Measurements from ENCODE around the gene CLEC16A.

CLEC16A gene

GRCh38 chr16:11020792-11021551, 76.6 kb downstream of the CLEC16A start:
- DNase-seq = no peak

DNA sequence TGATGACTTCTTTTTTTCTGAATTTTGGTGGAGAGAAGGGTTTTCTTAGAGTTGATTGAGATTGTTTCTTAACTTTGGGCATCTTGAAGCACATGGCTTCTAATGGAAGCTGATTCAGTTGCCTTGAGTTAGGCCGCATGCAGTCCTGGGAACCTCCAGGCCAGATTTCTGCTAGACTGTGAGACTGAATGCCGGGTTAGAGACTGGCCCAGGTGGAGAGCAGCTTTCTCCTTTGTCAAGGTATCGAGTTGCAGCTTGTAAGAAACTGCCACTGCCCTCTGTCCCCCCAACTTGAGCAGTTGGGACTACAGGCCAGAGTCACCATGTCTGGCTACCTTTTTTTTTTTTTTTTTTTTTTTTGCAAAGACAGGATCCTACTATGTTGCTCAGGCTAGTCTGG, 77.6 kb downstream of the CLEC16A start:
- DNase-seq = no peak

DNA sequence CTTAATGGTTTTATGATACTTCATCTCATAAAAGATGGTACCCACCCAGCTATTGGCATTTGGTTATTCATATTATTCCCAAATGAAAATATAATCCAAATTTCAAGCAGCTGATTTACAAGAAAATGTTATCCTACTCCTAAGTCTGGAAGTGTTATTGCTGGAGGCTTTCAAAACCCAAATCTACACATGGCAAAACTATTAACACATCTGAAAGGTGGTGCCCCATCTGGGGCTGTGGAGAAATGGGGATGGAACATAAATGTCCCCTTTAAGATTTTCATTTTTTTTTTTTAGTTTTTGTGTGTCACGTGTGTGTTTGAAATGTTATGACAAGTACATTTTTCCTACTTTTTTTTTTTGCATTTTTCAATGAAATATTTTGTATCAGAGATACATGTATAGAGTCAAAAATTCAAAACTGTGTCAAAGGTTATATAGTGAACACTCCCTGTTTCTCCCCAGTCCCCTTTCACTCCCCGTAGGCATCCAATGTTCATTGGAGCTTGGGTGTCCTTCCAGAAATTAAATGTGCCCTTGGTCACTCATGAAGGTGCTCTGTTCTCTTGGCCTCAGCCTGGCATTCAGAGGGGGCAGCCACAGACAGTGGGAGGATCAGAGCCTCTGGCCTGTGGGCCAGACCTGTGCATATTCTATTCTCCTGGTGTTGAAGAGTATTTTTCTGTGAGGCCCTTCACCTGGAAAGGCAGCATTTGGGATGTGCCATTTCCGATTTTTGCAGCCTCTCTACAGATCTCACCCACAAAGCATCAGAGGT, 79.1 kb downstream of the CLEC16A start:
- DNase-seq = no peak

DNA sequence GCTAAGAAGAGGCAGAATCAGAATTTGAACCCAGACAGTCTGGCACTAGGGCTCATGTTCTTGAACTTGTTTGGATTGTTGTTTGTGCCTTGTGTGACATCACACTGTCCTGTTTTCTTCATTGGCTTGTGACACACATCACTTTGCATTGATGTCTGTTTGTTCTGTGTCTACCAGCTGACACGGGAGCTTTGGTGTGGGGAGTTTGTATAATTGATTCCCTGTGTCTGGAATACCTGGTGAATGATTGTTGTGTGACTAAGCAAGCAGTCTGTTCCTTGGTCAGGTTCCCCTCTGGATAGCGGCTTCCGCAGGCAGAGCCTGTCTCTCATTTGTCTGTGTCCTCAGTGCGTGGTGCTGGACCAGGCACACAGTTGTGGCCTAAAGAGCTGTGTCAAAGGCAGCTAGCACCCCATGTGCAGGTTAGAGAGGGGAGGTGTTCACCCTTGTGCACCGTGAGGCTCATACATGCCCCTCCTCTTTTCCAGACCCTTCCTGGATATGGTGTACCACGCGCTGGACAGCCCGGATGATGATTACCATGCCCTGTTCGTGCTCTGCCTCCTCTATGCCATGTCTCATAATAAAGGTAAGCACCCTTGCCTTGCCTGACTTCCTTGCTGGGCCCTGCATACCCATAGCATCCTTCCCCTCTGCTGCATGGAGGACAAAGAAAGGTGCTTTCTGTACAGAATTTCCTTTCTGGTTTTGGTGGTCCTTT, 80.1 kb downstream of the CLEC16A start:
- DNase-seq = no peak

DNA sequence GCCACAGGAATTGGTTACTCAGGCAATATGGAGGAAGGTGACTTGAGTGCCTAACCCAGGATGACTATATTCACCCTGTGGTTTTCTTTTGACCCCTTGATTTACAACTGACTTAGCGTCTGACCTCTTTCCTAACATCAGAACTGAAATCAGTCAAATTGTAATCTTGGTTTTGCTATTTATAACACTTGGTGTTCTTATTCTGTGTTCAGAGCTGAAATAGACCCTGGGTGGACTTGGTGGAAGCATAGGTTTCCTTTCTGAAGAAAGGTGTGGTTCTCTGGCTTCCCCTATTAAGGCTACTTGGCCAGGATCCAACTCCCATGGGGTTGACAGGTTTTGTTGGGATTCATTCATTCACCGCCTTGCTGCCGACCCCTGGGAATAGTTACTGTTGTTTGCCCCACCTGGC, 80.8 kb downstream of the CLEC16A start:
- peak; percentile 59 for DNase-seq

DNA sequence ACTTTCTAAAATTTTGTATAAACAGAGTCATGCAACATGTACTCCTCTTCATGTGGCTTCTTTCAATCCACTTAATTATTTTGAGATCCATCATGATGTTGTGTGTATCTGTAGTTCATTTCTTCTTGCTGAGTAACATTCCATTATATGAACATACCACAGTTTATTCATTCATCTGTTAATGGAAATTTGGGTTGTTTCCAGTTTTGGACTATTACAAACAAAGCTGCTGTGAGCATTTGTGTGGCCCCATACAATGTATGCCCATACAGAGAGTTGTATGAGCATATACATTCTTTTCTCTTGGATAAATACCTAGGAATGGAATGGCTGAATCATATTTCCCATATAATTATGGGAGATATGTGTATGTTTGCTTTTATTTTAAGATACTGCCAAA, 85.6 kb downstream of the CLEC16A start:
- peak; percentile 71 for DNase-seq

- DNase-seq = no peak
Observed at GRCh38 chr16:11030990-11031510, 86.7 kb downstream of the CLEC16A start.

- DNase-seq = no peak
Observed at GRCh38 chr16:11032000-11032921, 87.9 kb downstream of the CLEC16A start.

DNA sequence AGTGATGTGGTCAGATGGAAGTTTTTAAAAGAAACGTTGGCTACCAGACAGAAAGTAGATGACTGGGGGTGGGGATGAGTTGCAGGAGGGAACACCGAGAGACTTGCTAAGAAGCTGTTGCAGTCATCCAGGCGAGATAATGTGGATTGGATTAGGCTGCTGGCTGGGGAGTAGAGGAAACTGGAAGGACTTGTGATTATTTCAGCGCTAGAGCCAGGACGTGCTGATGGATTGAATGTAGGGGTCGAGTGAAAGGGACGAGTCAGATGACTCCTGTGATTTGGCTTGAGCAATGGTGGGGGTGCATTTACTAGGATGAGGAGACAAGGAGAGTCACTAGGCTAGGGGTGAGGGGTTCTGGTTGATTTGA, 88.5 kb downstream of the CLEC16A start:
- DNase-seq = peak; percentile 33

- DNase-seq = peak; percentile 96
Observed at GRCh38 chr16:11033629-11034420, 89.5 kb downstream of the CLEC16A start.

DNA sequence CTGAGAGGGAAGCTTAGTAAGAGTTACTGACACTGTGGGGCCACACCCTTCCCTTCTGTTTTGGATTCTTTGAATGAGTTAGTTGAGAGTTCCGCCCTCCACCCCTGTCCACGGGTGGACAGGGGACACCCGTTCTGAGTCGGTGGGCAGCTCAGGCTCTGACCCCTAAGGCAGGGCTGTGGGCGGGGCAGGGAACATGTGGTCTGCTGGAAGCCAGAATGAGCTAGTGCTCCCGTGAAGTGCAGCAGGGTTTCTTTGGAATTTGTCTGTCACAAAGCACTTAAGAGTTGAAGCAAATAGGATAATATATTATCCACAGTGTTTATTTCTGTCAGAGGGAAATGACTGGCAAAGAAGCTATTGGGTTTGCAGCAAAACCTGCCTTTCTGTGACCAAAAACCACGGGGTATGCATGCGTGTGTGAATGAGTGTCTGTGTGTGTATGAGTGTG, 90.1 kb downstream of the CLEC16A start:
- DNase-seq = peak; percentile 24

- DNase-seq = no peak
Observed at GRCh38 chr16:11035096-11035495, 90.7 kb downstream of the CLEC16A start.

DNA sequence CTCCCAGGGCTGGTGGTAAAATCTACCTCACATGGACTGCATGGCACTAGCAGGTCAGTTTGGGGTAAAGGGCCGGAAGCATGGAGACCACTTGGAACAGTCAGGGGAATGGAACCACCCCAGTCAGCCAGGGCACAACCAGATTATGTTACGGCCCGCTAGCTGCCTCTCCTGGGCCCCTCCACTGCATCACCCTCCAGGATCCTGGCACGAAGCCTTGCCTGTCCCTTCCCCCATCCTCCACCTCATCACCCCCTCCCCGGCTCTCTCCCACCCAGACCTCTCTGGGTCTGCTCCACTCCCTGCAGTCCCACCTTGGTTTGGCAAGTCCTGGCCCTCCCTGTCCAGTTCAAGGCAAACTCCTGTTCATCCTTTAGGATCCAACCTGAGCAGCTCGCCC, 91.7 kb downstream of the CLEC16A start:
- DNase-seq = no peak

DNA sequence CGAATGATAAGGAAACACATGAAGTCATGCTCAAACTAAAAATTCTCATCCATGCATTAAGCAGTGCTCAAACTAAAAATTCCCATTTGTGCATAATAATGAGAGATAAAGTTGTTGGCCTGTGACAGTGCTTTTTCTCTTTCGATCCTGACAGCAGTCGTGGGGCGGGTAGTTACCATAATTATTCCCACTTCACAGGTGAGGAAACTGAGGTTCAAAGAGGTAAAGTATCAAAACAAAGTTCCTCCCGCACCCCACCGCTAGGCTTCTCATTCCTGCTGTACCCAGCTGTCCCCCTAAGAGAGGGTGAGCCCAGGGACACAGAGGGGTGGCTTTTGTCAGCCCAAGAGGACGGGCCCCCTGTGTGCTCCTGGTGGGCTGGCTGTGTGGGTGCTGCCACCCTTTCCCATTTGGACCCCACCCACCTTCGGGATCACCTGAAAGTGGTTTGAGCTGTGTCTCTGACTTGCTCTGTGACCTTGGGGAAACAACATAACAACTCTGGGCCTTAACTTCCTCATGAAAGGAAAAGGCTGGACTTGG, 92.6 kb downstream of the CLEC16A start:
- DNase-seq = no peak

GRCh38 chr16:11038305-11038704, 93.9 kb downstream of the CLEC16A start:
- no peak for DNase-seq

DNA sequence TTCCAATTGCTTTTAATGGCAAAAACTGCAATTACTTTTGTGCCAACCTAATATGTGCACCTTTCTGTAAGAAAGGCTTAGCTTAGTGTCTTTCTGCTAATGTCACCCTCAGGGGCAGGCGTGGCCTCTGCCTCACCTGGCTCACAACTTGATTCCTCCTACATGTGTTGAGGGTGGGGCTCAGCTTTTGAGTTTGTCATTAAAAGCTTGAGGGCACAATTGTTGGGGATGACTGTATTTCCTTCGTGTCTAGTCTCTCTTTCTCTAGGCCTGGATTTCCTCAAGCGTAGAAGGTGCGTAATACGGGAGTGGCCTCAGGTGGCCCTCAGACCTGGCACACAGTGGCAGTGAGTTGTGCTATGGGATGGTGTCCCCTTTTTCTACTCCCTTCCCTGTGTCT, 94.4 kb downstream of the CLEC16A start:
- DNase-seq = no peak

GRCh38 chr16:11039726-11040125, 95.4 kb downstream of the CLEC16A start:
- DNase-seq = no peak

DNA sequence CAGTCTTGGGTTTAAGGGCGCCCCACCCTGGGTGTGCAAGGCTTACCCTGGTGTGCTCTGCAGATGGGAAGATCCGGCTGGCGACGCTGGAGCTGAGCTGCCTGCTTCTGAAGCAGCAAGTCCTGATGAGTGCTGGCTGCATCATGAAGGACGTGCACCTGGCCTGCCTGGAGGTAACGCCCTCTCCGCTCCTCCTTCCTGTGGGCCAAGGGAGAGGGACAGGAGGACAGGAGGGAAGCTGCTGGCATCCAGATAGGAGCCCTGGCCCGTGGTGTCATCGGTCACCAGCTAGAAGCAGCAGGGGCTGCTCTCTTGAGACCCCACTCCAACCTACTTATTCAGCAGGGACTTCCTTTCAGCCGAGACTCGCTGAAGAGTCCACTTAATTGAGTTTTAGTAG, 97.8 kb downstream of the CLEC16A start:
- no peak for DNase-seq

DNA sequence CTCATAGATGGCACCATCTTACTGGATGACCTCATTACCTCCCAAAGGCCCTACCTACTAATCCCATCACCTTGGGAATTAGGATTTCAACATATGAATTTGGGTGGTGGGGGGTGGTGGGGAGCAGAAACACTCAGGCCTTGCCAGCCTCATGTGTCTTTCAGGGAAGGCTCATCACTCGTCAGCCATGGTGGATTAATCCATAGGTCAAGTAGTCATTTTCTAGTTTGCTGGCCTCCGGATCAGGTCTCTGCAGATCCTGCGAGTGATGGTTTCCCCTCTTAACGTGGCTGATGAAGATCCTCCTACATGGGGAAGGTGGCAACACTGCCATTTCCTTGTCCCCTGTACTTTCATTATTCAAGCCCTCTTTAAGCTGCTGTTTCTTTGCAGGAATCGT, 101.1 kb downstream of the CLEC16A start:
- DNase-seq = no peak

- DNase-seq = peak; percentile 30
Observed at GRCh38 chr16:11045846-11046245, 101.5 kb downstream of the CLEC16A start.

GRCh38 chr16:11046382-11046931, 102.1 kb downstream of the CLEC16A start:
- no peak for DNase-seq
